Measurements from ENCODE around the gene DPH1.

DPH1 gene

DNA sequence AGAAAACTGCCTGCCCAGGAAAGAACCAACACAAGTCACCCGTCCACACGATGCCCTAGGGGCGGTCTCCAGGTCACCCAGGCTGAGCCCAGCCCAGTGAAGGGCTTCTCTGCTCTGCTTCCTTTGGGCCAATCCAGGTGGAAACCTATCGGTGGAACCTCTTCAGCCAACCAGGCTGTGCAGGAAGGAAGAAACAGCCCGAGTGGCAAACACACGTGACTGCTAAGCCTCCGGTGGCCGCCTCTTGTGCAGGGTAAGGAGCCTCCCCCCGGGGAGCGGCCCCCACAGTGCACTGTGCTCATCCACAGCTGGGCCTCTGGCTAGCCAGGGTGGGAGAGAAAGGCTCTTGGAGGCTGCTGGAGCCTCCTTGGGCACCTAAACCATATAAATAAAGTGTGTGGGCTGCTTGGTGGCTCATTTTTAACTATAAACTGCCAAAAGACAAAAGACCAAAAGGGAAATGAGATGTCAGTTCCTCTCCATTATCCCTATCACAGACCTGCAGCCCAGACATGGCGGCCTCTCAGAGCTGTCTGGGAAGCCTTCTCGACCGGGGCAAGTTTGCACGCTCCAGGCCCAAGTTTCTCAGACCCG lies 7.2 kb upstream of the DPH1 start:
- Histone ChIP-seq H3K79me1 (ENCODE audit: low read length) (no peaks in the 10 kb centered on the region), H4K5ac (ENCODE audit: low read length) (no peak overlapping the region), H3K27me3 (ENCODE audit: insufficient read depth, low read length, poor library complexity) (peaks cover 17% of the 10 kb centered on the region), H4K8ac (ENCODE audit: low read depth, low read length) (no peak overlapping the region), H2BK5ac (ENCODE audit: low read length) (no peak overlapping the region), H3K4ac (ENCODE audit: low read depth, low read length) (no peak overlapping the region), H3K18ac (ENCODE audit: low read length) (no peak overlapping the region), H3K36me3 (ENCODE audit: control insufficient read depth, insufficient read depth, low read length) (no peaks in the 10 kb centered on the region), H3K9ac (ENCODE audit: low read length) (no peak overlapping the region), H3K56ac (ENCODE audit: low read length) (no peak overlapping the region), H2BK120ac (ENCODE audit: low read depth, low read length) (no peak overlapping the region), H3K4me1 (ENCODE audit: control insufficient read depth, low read depth, low read length) (no peaks in the 10 kb centered on the region), H3K4me2 (ENCODE audit: low read length) (no peak overlapping the region), H3K23ac (ENCODE audit: low read length) (no peak overlapping the region), H3K4me3 (ENCODE audit: low read length) (no peak overlapping the region), H3K27ac (ENCODE audit: low read depth, low read length) (no peak overlapping the region), H2BK15ac (replicated peaks; ENCODE audit: low read depth) (no peak overlapping the region), H2AK5ac (ENCODE audit: low read length) (no peak overlapping the region), H3K79me2 (ENCODE audit: control insufficient read depth, insufficient read depth, low read length) (no peaks in the 10 kb centered on the region)
- no peak for DNase-seq
- no CpG with 5 or more reads among the region's 15 CpGs for WGBS (ENCODE audit: extremely low coverage, insufficient coverage, low lambda C conversion rate)

- Histone ChIP-seq H3K79me1 (ENCODE audit: low read length) (no peaks in the 10 kb centered on the region), H3K4me1 (ENCODE audit: control insufficient read depth, low read depth, low read length) (no peaks in the 10 kb centered on the region), H3K27me3 (ENCODE audit: insufficient read depth, low read length, poor library complexity) (peaks cover 17% of the 10 kb centered on the region), H3K4me3 (ENCODE audit: low read length) (no peak overlapping the region), H3K79me2 (ENCODE audit: control insufficient read depth, insufficient read depth, low read length) (no peaks in the 10 kb centered on the region), H3K18ac (ENCODE audit: low read length) (no peak overlapping the region), H3K23ac (ENCODE audit: low read length) (no peak overlapping the region), H3K4ac (ENCODE audit: low read depth, low read length) (no peak overlapping the region), H4K8ac (ENCODE audit: low read depth, low read length) (no peak overlapping the region), H3K27ac (ENCODE audit: low read depth, low read length) (no peak overlapping the region), H3K9ac (ENCODE audit: low read length) (no peak overlapping the region), H2BK5ac (ENCODE audit: low read length) (no peak overlapping the region), H3K36me3 (ENCODE audit: control insufficient read depth, insufficient read depth, low read length) (no peaks in the 10 kb centered on the region), H2BK15ac (replicated peaks; ENCODE audit: low read depth) (no peak overlapping the region), H2BK120ac (ENCODE audit: low read depth, low read length) (no peak overlapping the region), H4K5ac (ENCODE audit: low read length) (no peak overlapping the region), H2AK5ac (ENCODE audit: low read length) (no peak overlapping the region), H3K56ac (ENCODE audit: low read length) (no peak overlapping the region), H3K4me2 (ENCODE audit: low read length) (no peak overlapping the region)
- no CpG with 5 or more reads among the region's 16 CpGs for WGBS (ENCODE audit: extremely low coverage, insufficient coverage, low lambda C conversion rate)
- DNase-seq, result no peak
Observed at GRCh38 chr17:2023256-2023655, 6.7 kb upstream of the DPH1 start.

- WGBS (ENCODE audit: extremely low coverage, insufficient coverage, low lambda C conversion rate), result no CpG with 5 or more reads among the region's 85 CpGs
- Histone ChIP-seq H3K9ac (ENCODE audit: low read length) (peak overlapping the region; percentile 52), H3K4me3 (ENCODE audit: low read length) (peak overlapping the region; percentile 11), H2BK15ac (replicated peaks; ENCODE audit: low read depth) (no peak overlapping the region), H3K23ac (ENCODE audit: low read length) (no peak overlapping the region), H3K27ac (ENCODE audit: low read depth, low read length) (no peak overlapping the region), H3K56ac (ENCODE audit: low read length) (peak overlapping the region; percentile 67), H3K18ac (ENCODE audit: low read length) (no peak overlapping the region), H2AK5ac (ENCODE audit: low read length) (no peak overlapping the region), H3K36me3 (ENCODE audit: control insufficient read depth, insufficient read depth, low read length) (no peaks in the 10 kb centered on the region), H3K79me2 (ENCODE audit: control insufficient read depth, insufficient read depth, low read length) (no peaks in the 10 kb centered on the region), H2BK120ac (ENCODE audit: low read depth, low read length) (no peak overlapping the region), H4K5ac (ENCODE audit: low read length) (no peak overlapping the region), H4K8ac (ENCODE audit: low read depth, low read length) (no peak overlapping the region), H3K4ac (ENCODE audit: low read depth, low read length) (no peak overlapping the region), H3K79me1 (ENCODE audit: low read length) (no peaks in the 10 kb centered on the region), H3K27me3 (ENCODE audit: insufficient read depth, low read length, poor library complexity) (peaks cover 18% of the 10 kb centered on the region), H2BK5ac (ENCODE audit: low read length) (no peak overlapping the region), H3K4me2 (ENCODE audit: low read length) (peak overlapping the region; percentile 61), H3K4me1 (ENCODE audit: control insufficient read depth, low read depth, low read length) (no peaks in the 10 kb centered on the region)
- DNase-seq, result peak; percentile 97
Observed at GRCh38 chr17:2023692-2024571, 6.0 kb upstream of the DPH1 start.

- H3K79me1 ChIP-seq (ENCODE audit: low read length), result no peaks in the 10 kb centered on the region
- H3K9ac ChIP-seq (ENCODE audit: low read length), result peak overlapping the region; percentile 52
- H3K4me3 ChIP-seq (ENCODE audit: low read length), result peak overlapping the region; percentile 11
- H3K27ac ChIP-seq (ENCODE audit: low read depth, low read length), result no peak overlapping the region
- no peak overlapping the region for H4K5ac ChIP-seq (ENCODE audit: low read length)
- no peak overlapping the region for H2BK5ac ChIP-seq (ENCODE audit: low read length)
- no peak overlapping the region for H2BK15ac ChIP-seq (replicated peaks; ENCODE audit: low read depth)
- H4K8ac ChIP-seq (ENCODE audit: low read depth, low read length), result no peak overlapping the region
- no peaks in the 10 kb centered on the region for H3K36me3 ChIP-seq (ENCODE audit: control insufficient read depth, insufficient read depth, low read length)
- H3K18ac ChIP-seq (ENCODE audit: low read length), result peak overlapping the region; percentile 65
- peak overlapping the region; percentile 61 for H3K4me2 ChIP-seq (ENCODE audit: low read length)
- H3K56ac ChIP-seq (ENCODE audit: low read length), result peak overlapping the region; percentile 67
- no peaks in the 10 kb centered on the region for H3K4me1 ChIP-seq (ENCODE audit: control insufficient read depth, low read depth, low read length)
- no peak overlapping the region for H2BK120ac ChIP-seq (ENCODE audit: low read depth, low read length)
- H3K27me3 ChIP-seq (ENCODE audit: insufficient read depth, low read length, poor library complexity), result peaks cover 18% of the 10 kb centered on the region
- no peak overlapping the region for H2AK5ac ChIP-seq (ENCODE audit: low read length)
- H3K4ac ChIP-seq (ENCODE audit: low read depth, low read length), result no peak overlapping the region
- peak; percentile 52 for DNase-seq
- H3K23ac ChIP-seq (ENCODE audit: low read length), result no peak overlapping the region
- WGBS (ENCODE audit: extremely low coverage, insufficient coverage, low lambda C conversion rate), result no CpG with 5 or more reads among the region's 73 CpGs
- H3K79me2 ChIP-seq (ENCODE audit: control insufficient read depth, insufficient read depth, low read length), result no peaks in the 10 kb centered on the region
Observed at GRCh38 chr17:2024572-2025219, 5.3 kb upstream of the DPH1 start.

GRCh38 chr17:2025220-2025621 lies 4.7 kb upstream of the DPH1 start, which contains the start of gene RTN4RL1:
Gene RTN4RL1 (minus strand): TSS chr17:2025334. CDS start chr17:2024865, 469 bp downstream.
- Histone ChIP-seq H2AK5ac (ENCODE audit: low read length) (no peak within 1 kb of the TSS), H3K79me2 (ENCODE audit: control insufficient read depth, insufficient read depth, low read length) (no peaks in the 10 kb centered on the region), H3K23ac (ENCODE audit: low read length) (no peak within 1 kb of the TSS), H3K9ac (ENCODE audit: low read length) (peak within 1 kb of the TSS; percentile 52), H3K4me1 (ENCODE audit: control insufficient read depth, low read depth, low read length) (no peaks in the 10 kb centered on the region), H3K79me1 (ENCODE audit: low read length) (no peaks in the 10 kb centered on the region), H3K4me3 (ENCODE audit: low read length) (peak within 1 kb of the TSS; percentile 11), H3K56ac (ENCODE audit: low read length) (peak within 1 kb of the TSS; percentile 67), H3K18ac (ENCODE audit: low read length) (peak within 1 kb of the TSS; percentile 65), H3K27me3 (ENCODE audit: insufficient read depth, low read length, poor library complexity) (peaks cover 18% of the 10 kb centered on the region), H4K5ac (ENCODE audit: low read length) (no peak within 1 kb of the TSS), H2BK120ac (ENCODE audit: low read depth, low read length) (no peak within 1 kb of the TSS), H3K4me2 (ENCODE audit: low read length) (peak within 1 kb of the TSS; percentile 61), H3K27ac (ENCODE audit: low read depth, low read length) (no peak within 1 kb of the TSS), H4K8ac (ENCODE audit: low read depth, low read length) (no peak within 1 kb of the TSS), H3K36me3 (ENCODE audit: control insufficient read depth, insufficient read depth, low read length) (no peaks in the 10 kb centered on the region), H3K4ac (ENCODE audit: low read depth, low read length) (no peak within 1 kb of the TSS), H2BK5ac (ENCODE audit: low read length) (no peak within 1 kb of the TSS), H2BK15ac (replicated peaks; ENCODE audit: low read depth) (no peak within 1 kb of the TSS)
- peak; percentile 78 for DNase-seq
- no CpG with 5 or more reads among the region's 47 CpGs for WGBS (ENCODE audit: extremely low coverage, insufficient coverage, low lambda C conversion rate)
